MM.1S (cell line): ENCODE measurements around the gene MANSC1.

Experiments used
- DNase-seq: peaks from one replicate; pipeline ENCODE4 v3.0.0-alpha.2; 2015
- H2AFZ ChIP-seq: fragments of 300-600 bp; sonication (generic); 2 replicates; pipeline ENCODE4 v1.6.0; 2016; ENCODE audit warnings: antibody characterized with exemption, low read length
- H3F3A ChIP-seq: fragments of 300-600 bp; sonication (generic); 2 replicates; pipeline ENCODE4 v1.6.1; 2016; ENCODE audit warnings: mild to moderate bottlenecking, antibody characterized with exemption, low read length, moderate library complexity, mixed read lengths; ENCODE audit not compliant: insufficient read depth
- H3K27ac ChIP-seq: fragments of 300-600 bp; sonication (generic); 2 replicates; pipeline ENCODE4 v1.5.1; 2016; ENCODE audit warnings: mild to moderate bottlenecking, low read length
- H3K27me3 ChIP-seq: fragments of 300-600 bp; sonication (generic); replicated peaks from 2 replicates; pipeline ENCODE4 v1.6.0; 2016; ENCODE audit warnings: low read length; ENCODE audit not compliant: insufficient read depth
- H3K36me3 ChIP-seq: fragments of 300-600 bp; sonication (generic); replicated peaks from 2 replicates; pipeline ENCODE4 v1.6.1; 2016; ENCODE audit warnings: mild to moderate bottlenecking, low read length, mixed read lengths; ENCODE audit not compliant: insufficient read depth
- H3K4me1 ChIP-seq: fragments of 300-600 bp; sonication (generic); 2 replicates; pipeline ENCODE4 v1.6.1; 2016; ENCODE audit warnings: low read length, mixed read lengths
- H3K4me2 ChIP-seq: fragments of 300-600 bp; sonication (generic); 2 replicates; pipeline ENCODE4 v1.6.0; 2016; ENCODE audit warnings: low read depth, low read length
- H3K4me3 ChIP-seq: fragments of 300-600 bp; sonication (generic); 2 replicates; pipeline ENCODE4 v1.5.1; 2016; ENCODE audit warnings: low read length, mixed read lengths
- H3K79me2 ChIP-seq: fragments of 300-600 bp; sonication (generic); 2 replicates; pipeline ENCODE4 v1.6.1; 2016; ENCODE audit warnings: mixed run types, low read length, mixed read lengths
- H3K9ac ChIP-seq: fragments of 300-600 bp; sonication (generic); 2 replicates; pipeline ENCODE4 v1.6.1; 2016; ENCODE audit warnings: low read length, mixed read lengths
- H3K9me2 ChIP-seq: fragments of 300-600 bp; sonication (generic); replicated peaks from 2 replicates; pipeline ENCODE4 v1.6.1; 2016; ENCODE audit warnings: mild to moderate bottlenecking, low read length, mixed read lengths; ENCODE audit not compliant: insufficient read depth
- H3K9me3 ChIP-seq: fragments of 300-600 bp; sonication (generic); replicated peaks from 2 replicates; pipeline ENCODE4 v1.6.1; 2016; ENCODE audit warnings: mild to moderate bottlenecking, low read length, mixed read lengths; ENCODE audit not compliant: insufficient read depth
- H4K20me1 ChIP-seq: fragments of 300-600 bp; sonication (generic); 2 replicates; pipeline ENCODE4 v1.6.1; 2016; ENCODE audit warnings: mild to moderate bottlenecking, low read length, moderate library complexity, mixed read lengths; ENCODE audit not compliant: insufficient read depth
- CTCF ChIP-seq: fragments of 300-600 bp; sonication (generic); IDR thresholded peaks from 2 replicates; pipeline ENCODE4 v1.5.1; 2016; ENCODE audit warnings: antibody characterized with exemption, low read length, mixed read lengths
- EZH2 ChIP-seq: fragments of 300-600 bp; sonication (generic); optimal IDR thresholded peaks from 2 replicates; pipeline ENCODE3; 2017; ENCODE audit warnings: low read depth, mild to moderate bottlenecking, antibody characterized with exemption, low read length, mixed read lengths
- EZH2phosphoT487 ChIP-seq: fragments of 300-600 bp; sonication (generic); IDR thresholded peaks from 2 replicates; pipeline ENCODE4 v1.6.1; 2018; ENCODE audit warnings: antibody characterized with exemption, low read length

Gene MANSC1

GRCh38 chr12:12364787-12365445 lies 14.9 kb upstream of the MANSC1 start:
- H3K27me3 ChIP-seq = no peaks in the 10 kb centered on the region
- H3K4me1 ChIP-seq = no peaks in the 10 kb centered on the region
- no peaks in the 10 kb centered on the region for H3K9me3 ChIP-seq
- H2AFZ ChIP-seq = no peak overlapping the region
- no peaks in the 10 kb centered on the region; the same call in 1 of the 2 replicates for H3K36me3 ChIP-seq
- no peak overlapping the region for H3K4me2 ChIP-seq
- H3K4me3 ChIP-seq = no peak overlapping the region
- TF ChIP-seq EZH2phosphoT487 = no peak
- no peak for TF ChIP-seq CTCF
- TF ChIP-seq EZH2 = no peak
- H3K9me2 ChIP-seq = no peaks in the 10 kb centered on the region
- no peaks in the 10 kb centered on the region for H4K20me1 ChIP-seq
- H3K79me2 ChIP-seq = peaks cover 26% of the 10 kb centered on the region
- no peaks in the 10 kb centered on the region; the same call in 1 of the 2 replicates for H3F3A ChIP-seq
- no peak overlapping the region for H3K9ac ChIP-seq
- H3K27ac ChIP-seq = no peak overlapping the region
- no peak for DNase-seq

GRCh38 chr12:12358528-12358927 lies 8.5 kb upstream of the MANSC1 start:
- Histone ChIP-seq H3F3A (peaks cover 21% of the 10 kb centered on the region), H3K4me2 (peak overlapping the region; percentile 56), H3K9me2 (no peaks in the 10 kb centered on the region), H3K9me3 (no peaks in the 10 kb centered on the region), H4K20me1 (no peaks in the 10 kb centered on the region), H3K27ac (peak overlapping the region; percentile 99), H3K4me1 (peaks cover 10% of the 10 kb centered on the region), H3K27me3 (no peaks in the 10 kb centered on the region), H3K9ac (peak overlapping the region; percentile 99), H3K36me3 (no peaks in the 10 kb centered on the region; the same call in 1 of the 2 replicates), H2AFZ (peak overlapping the region; percentile 16), H3K79me2 (peaks cover 43% of the 10 kb centered on the region), H3K4me3 (peak overlapping the region; percentile 91)
- DNase-seq = no peak
- no peak for TF ChIP-seq CTCF
- TF ChIP-seq EZH2phosphoT487 = no peak
- no peak for TF ChIP-seq EZH2

GRCh38 chr12:12357719-12358461 lies 7.8 kb upstream of the MANSC1 start:
- Histone ChIP-seq H3K27ac (peak overlapping the region; percentile 99), H2AFZ (peak overlapping the region; percentile 16), H4K20me1 (no peaks in the 10 kb centered on the region), H3K4me2 (peak overlapping the region; percentile 56), H3K79me2 (peaks cover 43% of the 10 kb centered on the region), H3K4me3 (peak overlapping the region; percentile 91), H3K36me3 (no peaks in the 10 kb centered on the region; the same call in 1 of the 2 replicates), H3K9ac (peak overlapping the region; percentile 99), H3K4me1 (peaks cover 10% of the 10 kb centered on the region), H3K9me3 (no peaks in the 10 kb centered on the region), H3K9me2 (no peaks in the 10 kb centered on the region), H3K27me3 (no peaks in the 10 kb centered on the region), H3F3A (peaks cover 21% of the 10 kb centered on the region)
- peak; percentile 50 for DNase-seq
- TF ChIP-seq CTCF = no peak
- no peak for TF ChIP-seq EZH2
